ENCODE results near the gene MUSTN1. TPM values are rescaled to one million over a fixed set of nuclear protein-coding genes. Genes with fewer than 3 reads are reported as not detected.

Gene MUSTN1
- polyA plus RNA-seq, 12 donors = 49.5 to 199 (median 120) TPM; not detected in 1

DNA sequence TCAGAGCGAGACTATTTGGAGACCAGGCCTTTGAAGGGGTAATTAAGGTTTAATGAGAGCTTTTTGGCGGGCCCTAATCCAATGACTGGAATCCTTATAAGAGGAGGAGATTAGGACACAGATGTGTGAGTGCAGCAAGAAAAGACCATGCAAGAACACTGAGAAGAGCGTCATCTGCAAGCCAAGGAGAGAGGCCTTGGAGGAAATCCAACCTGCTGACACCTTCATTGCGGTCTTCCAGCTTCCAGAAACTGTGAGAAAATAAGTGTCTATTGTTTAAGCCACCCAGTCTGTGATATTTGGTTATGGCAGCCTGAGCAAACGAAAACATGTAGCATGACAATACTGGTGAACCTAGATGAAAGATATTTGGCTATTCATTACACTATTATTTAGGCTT lies 23.0 kb upstream of the MUSTN1 start:
- no peak for DNase-seq

DNA sequence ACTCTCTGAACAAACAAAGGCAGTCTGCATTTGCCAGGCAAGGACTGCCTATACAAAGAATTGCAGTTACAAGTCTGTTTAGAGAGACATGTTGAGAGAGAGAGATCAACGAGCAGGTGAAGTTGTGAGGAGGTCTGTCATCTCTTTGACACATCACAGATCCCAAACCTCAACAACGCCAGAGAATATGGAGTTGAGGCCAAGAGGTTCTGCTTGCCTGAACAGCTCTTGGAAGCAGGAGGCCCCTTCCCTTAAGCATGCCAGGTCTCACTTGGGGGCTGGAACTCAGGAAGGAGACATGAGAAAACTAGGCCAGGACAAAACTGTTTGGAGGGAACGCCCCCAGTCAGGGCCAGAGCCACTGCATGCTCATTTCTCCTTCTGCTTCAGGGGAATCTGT lies 22.3 kb upstream of the MUSTN1 start:
- DNase-seq = no peak

GRCh38 chr3:52856666-52857065 lies 21.8 kb upstream of the MUSTN1 start:
- no peak for DNase-seq

DNA sequence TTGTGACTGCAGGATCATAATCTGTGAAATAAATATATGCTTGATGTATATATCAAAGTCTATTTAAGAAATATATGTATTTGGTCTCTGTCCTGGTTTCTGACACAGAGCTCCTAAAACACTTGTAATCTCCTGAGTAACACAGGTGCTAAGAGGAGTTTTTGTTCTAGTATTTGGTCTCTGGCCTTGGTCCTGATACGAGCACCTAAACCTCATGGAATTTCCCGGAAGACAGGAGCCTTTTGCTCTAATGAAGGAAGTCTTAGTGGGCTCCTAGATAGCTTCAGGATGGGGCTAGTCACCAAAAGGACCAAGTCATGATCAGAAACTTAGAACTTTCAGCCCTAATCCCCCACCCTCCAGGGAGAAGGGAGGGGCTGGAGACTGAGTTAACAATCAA lies 19.2 kb upstream of the MUSTN1 start:
- no peak for DNase-seq

DNA sequence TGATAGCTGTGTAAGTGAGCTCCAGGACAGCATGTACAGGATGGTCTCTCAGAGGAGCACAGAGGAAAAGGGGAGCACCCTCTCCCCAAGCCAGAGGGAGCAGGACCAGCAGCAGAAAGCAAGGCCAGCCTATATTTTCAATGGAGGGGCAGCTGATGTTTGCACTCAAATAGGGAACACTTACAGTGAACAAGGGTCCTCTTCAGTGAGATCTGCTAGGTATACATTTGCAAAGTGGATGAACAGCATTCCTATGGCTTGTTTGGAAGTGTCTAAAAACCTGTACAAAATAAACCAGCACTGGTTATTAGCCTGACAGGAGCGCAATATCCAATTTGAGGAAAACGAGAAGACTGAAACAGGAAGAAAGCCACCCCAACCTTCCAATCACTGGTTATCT lies 17.6 kb upstream of the MUSTN1 start:
- no peak for DNase-seq

GRCh38 chr3:52851348-52851747 lies 16.5 kb upstream of the MUSTN1 start:
- DNase-seq = no peak

- no peak for DNase-seq
Measured at GRCh38 chr3:52849656-52850055, 14.8 kb upstream of the MUSTN1 start.

DNA sequence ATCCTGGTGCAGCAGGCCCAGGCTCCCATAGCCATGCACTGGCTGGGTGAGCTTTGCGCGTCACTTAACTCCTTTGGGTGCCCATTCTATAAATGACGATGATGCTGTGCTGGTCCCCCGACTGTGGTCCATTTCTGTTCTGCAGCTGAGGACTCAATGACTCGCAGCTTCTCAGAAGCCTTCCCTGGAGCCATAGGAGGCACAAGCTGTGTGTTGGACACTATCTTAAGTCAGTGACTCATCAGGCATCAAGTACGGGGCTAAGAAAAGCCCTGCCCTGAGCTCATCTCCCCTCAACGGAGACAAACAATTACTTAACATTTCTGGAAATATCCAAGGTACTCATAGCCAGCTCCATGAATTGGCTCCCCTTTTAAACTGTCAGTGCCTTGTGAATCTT lies 13.8 kb upstream of the MUSTN1 start:
- no peak for DNase-seq

GRCh38 chr3:52847726-52848125 lies 12.9 kb upstream of the MUSTN1 start:
- no peak for DNase-seq

DNA sequence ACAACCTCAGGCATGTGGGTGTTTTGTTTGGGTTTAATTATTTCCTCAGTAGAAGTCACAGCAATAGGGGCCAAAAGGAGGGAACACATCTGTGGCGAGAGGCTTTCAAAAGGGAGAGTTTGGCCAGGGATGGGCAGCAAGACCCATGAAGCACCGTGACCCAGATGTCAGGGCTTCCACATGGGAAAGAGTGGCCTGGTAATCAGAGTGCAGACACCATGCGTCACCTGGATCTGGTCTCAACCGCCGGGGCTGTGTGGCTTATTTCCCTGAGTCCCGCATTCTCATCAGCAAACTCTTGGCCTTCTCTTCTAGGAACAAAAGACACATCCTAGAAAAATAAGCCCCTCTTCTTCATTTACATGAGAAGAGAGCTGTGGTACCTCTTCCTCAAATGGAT lies 12.4 kb upstream of the MUSTN1 start:
- no peak for DNase-seq

- DNase-seq = no peak
Measured at GRCh38 chr3:52846432-52846965, 11.7 kb upstream of the MUSTN1 start.

- DNase-seq = no peak
Measured at GRCh38 chr3:52845691-52846431, 11.0 kb upstream of the MUSTN1 start.

GRCh38 chr3:52845157-52845556 lies 10.3 kb upstream of the MUSTN1 start:
- no peak for DNase-seq

- DNase-seq = no peak
Measured at GRCh38 chr3:52844290-52844975, 9.6 kb upstream of the MUSTN1 start.

- no peak for DNase-seq
Measured at GRCh38 chr3:52843881-52844280, 9.1 kb upstream of the MUSTN1 start.

GRCh38 chr3:52843108-52843865 lies 8.5 kb upstream of the MUSTN1 start:
- no peak for DNase-seq

DNA sequence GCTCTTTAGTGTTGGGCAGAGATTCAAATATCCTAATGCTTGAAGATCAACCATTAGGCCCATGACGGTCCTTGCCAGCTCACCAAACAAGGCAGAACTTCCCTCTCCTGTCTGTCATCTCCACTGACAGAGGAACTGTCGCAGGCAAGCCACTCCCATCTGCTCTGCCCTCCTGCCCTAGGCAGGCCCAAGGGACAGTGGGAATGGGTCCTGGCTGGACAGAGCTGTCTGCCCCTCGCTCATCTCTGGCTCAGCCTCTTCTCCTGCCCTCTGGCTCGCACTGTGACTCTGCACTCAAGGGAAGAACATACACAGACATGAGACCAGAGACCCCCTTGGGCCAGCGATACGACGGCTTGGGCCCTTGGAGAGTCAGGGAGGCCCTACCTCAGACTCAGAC lies 7.6 kb upstream of the MUSTN1 start:
- DNase-seq = no peak

- no peak for DNase-seq
Measured at GRCh38 chr3:52841981-52842340, 7.1 kb upstream of the MUSTN1 start.

- DNase-seq = no peak
Measured at GRCh38 chr3:52841211-52841980, 6.6 kb upstream of the MUSTN1 start.

DNA sequence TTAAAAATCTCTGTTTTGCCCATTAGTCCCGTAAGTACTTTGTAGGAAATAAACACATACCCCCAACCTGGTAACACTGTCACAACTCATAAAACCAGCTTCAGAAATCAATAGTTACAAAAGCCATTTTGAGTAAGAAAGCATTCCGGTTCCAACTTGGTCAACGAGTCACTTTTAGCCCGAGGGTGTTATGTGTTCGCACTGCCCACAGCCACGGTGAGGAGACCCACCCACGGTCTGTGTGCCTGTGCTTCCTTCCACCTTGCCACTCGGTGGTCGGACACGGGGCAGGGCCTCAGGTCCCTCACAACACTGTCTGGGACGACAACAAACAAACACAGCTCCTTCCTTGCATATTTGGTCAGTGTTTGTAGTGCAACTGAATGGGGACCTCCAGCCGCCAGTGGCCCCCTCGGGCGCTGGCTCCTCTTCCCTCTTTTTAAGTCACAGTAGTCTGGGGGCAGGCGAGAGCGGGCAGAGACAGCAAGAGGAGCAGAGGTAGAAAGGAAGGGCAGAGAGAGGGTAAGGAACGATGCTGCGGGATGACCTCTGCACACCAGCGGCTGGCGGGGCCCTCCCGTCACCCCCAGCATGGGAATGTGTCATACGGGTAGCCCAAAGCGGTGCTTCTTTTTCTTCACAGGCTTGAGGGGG lies 5.2 kb upstream of the MUSTN1 start:
- DNase-seq = no peak

GRCh38 chr3:52839268-52839575 lies 4.4 kb upstream of the MUSTN1 start:
- DNase-seq = no peak

All from muscle of arm (tissue), 12 donors.